HepG2 (cell line): ENCODE results near the gene GNL1.

ENCODE experiments used
- CTCF ChIP-seq: sonication (generic); formaldehyde crosslinking; IDR thresholded peaks from 2 replicates; pipeline ENCODE4 v1.5.0; 2020; ENCODE audit warnings: mild to moderate bottlenecking, missing genetic modification reagents, moderate library complexity
- ETV6 ChIP-seq: sonication (generic); formaldehyde crosslinking; conservative IDR thresholded peaks from 2 replicates; pipeline ENCODE4 v1.4.0; 2020; ENCODE audit warnings: missing genetic modification reagents
- HNF4A ChIP-seq: sonication (generic); formaldehyde crosslinking; IDR thresholded peaks from 2 replicates; pipeline ENCODE4 v1.4.0; 2020; ENCODE audit warnings: missing genetic modification reagents
- IKZF4 ChIP-seq: sonication (generic); formaldehyde crosslinking; IDR thresholded peaks from 2 replicates; pipeline ENCODE4 v1.5.1; 2020; ENCODE audit warnings: borderline replicate concordance, mild to moderate bottlenecking, low read depth, missing genetic modification reagents; ENCODE audit errors: not compliant biosample characterization
- MAFK ChIP-seq, 2 experiments: IDR thresholded peaks in 1 of 2; conservative IDR thresholded peaks in 1 of 2; 2 replicates each; pipeline ENCODE4 v1.6.1; 2011; ENCODE audit warnings: improper control_type of control experiment in 2 of 2, low read length in 2 of 2
- NKX3-1 ChIP-seq: sonication (generic); formaldehyde crosslinking; IDR thresholded peaks from 2 replicates; pipeline ENCODE4 v1.5.0; 2020; ENCODE audit warnings: missing genetic modification reagents
- RAD51 ChIP-seq: fragments of 450-650 bp; IDR thresholded peaks from 2 replicates; pipeline ENCODE4 v1.6.1; 2016; ENCODE audit warnings: borderline replicate concordance
- RFX1 ChIP-seq: fragments of 450-650 bp; IDR thresholded peaks from 2 replicates; pipeline ENCODE4 v1.6.1; 2017
- SP2 ChIP-seq: sonication (generic); formaldehyde crosslinking; IDR thresholded peaks from 2 replicates; pipeline ENCODE4 v1.5.1; 2020; ENCODE audit warnings: mild to moderate bottlenecking, missing genetic modification reagents
- SRF ChIP-seq: IDR thresholded peaks from 2 replicates; pipeline ENCODE4 v1.6.1; 2011; ENCODE audit warnings: mild to moderate bottlenecking, low read depth, low read length, moderate library complexity
- ZBTB21 ChIP-seq: sonication (generic); formaldehyde crosslinking; IDR thresholded peaks from 2 replicates; pipeline ENCODE4 v1.4.0; 2020; ENCODE audit warnings: missing genetic modification reagents
- ZNF263 ChIP-seq: sonication (generic); formaldehyde crosslinking; IDR thresholded peaks from 2 replicates; pipeline ENCODE4 v1.4.0; 2020; ENCODE audit warnings: missing genetic modification reagents
- ZNF280D ChIP-seq: sonication (generic); formaldehyde crosslinking; IDR thresholded peaks from 2 replicates; pipeline ENCODE4 v1.5.1; 2020; ENCODE audit warnings: mild to moderate bottlenecking, missing genetic modification reagents

- TF ChIP-seq SRF (no peak), MAFK (conservative IDR thresholded peaks at IDR 0.05 in 1 of 2, IDR thresholded peaks at IDR 0.05 in 1 of 2; ENCODE audit: low read length in 2 of 2) (no peak), IKZF4 (CRISPR knock-in tag) (no peak), SP2 (CRISPR knock-in tag) (no peak), CTCF (CRISPR knock-in tag) (no peak), NKX3-1 (CRISPR knock-in tag) (no peak), ZNF263 (CRISPR knock-in tag) (no peak), RFX1 (no peak), ETV6 (CRISPR knock-in tag) (no peak), RAD51 (no peak), ZBTB21 (CRISPR knock-in tag) (no peak), ZNF280D (CRISPR knock-in tag) (no peak), HNF4A (CRISPR knock-in tag) (no peak)
These were observed 58.6 kb downstream of the GNL1 start for GRCh38 chr6:30497714-30498113.
